AG09309 (cell line): ENCODE data around the gene TMEM151B.

Source experiments
- DNase-seq: peaks from one replicate; pipeline ENCODE4 v3.0.0-alpha.2; 2010; ENCODE audit warnings: low read depth
- H3K4me3 ChIP-seq: 2 replicates; pipeline ENCODE4 v1.5.1; 2011; ENCODE audit warnings: mild to moderate bottlenecking, low read depth, low read length, moderate library complexity; ENCODE audit not compliant: control insufficient read depth
- CTCF ChIP-seq: IDR thresholded peaks from 2 replicates; pipeline ENCODE4 v1.5.1; 2011; ENCODE audit warnings: mild to moderate bottlenecking, low read depth, low read length, inconsistent platforms; ENCODE audit not compliant: insufficient read depth, control insufficient read depth; ENCODE audit errors: missing control alignments

TMEM151B gene

GRCh38 chr6:44335631-44336030 lies 65.4 kb downstream of the TMEM151B start:
- H3K4me3 ChIP-seq: no peak overlapping the region
- DNase-seq: no peak
- no peak for TF ChIP-seq CTCF

- no peak overlapping the region for H3K4me3 ChIP-seq
- DNase-seq: peak; percentile 5
- peak; percentile 82 for TF ChIP-seq CTCF
Measured at GRCh38 chr6:44338228-44339122, 68.2 kb downstream of the TMEM151B start.

GRCh38 chr6:44339301-44339700 lies 69.1 kb downstream of the TMEM151B start:
- no peak for TF ChIP-seq CTCF
- H3K4me3 ChIP-seq: no peak overlapping the region
- no peak for DNase-seq

GRCh38 chr6:44339763-44340625 lies 69.7 kb downstream of the TMEM151B start:
- H3K4me3 ChIP-seq: no peak overlapping the region
- no peak for TF ChIP-seq CTCF
- DNase-seq: peak; percentile 4

GRCh38 chr6:44341095-44341890 lies 71.0 kb downstream of the TMEM151B start:
- TF ChIP-seq CTCF: no peak
- no peak for DNase-seq
- no peak overlapping the region for H3K4me3 ChIP-seq

GRCh38 chr6:44342052-44342451 lies 71.8 kb downstream of the TMEM151B start:
- DNase-seq: no peak
- no peak for TF ChIP-seq CTCF
- H3K4me3 ChIP-seq: no peak overlapping the region
